ENCODE results near the gene C1orf21. TPM values are rescaled to one million over a fixed set of nuclear protein-coding genes. Genes with fewer than 3 reads are reported as not detected.

C1orf21 gene
- total RNA-seq, 1 experiment from 2014 or later = 15.0 TPM

GRCh38 chr1:184445997-184446396 is 59.2 kb downstream of the C1orf21 start:
- DNase-seq (ENCODE audit: low read depth) = no peak

GRCh38 chr1:184447651-184448185 is 60.9 kb downstream of the C1orf21 start:
- no peak for DNase-seq (ENCODE audit: low read depth)

- DNase-seq (ENCODE audit: low read depth) = no peak
These were observed 63.1 kb downstream of the C1orf21 start for GRCh38 chr1:184449916-184450315.

- no peak for DNase-seq (ENCODE audit: low read depth)
These were observed 69.0 kb downstream of the C1orf21 start for GRCh38 chr1:184455786-184456185.

- no peak for DNase-seq (ENCODE audit: low read depth)
These were observed 69.4 kb downstream of the C1orf21 start for GRCh38 chr1:184456189-184456588.

GRCh38 chr1:184457500-184457899 is 70.7 kb downstream of the C1orf21 start:
- no peak for DNase-seq (ENCODE audit: low read depth)

GRCh38 chr1:184461321-184461720 is 74.5 kb downstream of the C1orf21 start:
- no peak for DNase-seq (ENCODE audit: low read depth)

- no peak for DNase-seq (ENCODE audit: low read depth)
These were observed 75.3 kb downstream of the C1orf21 start for GRCh38 chr1:184462155-184462554.

GRCh38 chr1:184462990-184463389 is 76.2 kb downstream of the C1orf21 start:
- no peak for DNase-seq (ENCODE audit: low read depth)

GRCh38 chr1:184463680-184464079 is 76.9 kb downstream of the C1orf21 start:
- no peak for DNase-seq (ENCODE audit: low read depth)

GRCh38 chr1:184464757-184465156 is 77.9 kb downstream of the C1orf21 start:
- DNase-seq (ENCODE audit: low read depth) = no peak

- DNase-seq (ENCODE audit: low read depth) = no peak
These were observed 78.8 kb downstream of the C1orf21 start for GRCh38 chr1:184465489-184466146.

- no peak for DNase-seq (ENCODE audit: low read depth)
These were observed 80.5 kb downstream of the C1orf21 start for GRCh38 chr1:184467295-184467694.

- DNase-seq (ENCODE audit: low read depth) = no peak
These were observed 82.6 kb downstream of the C1orf21 start for GRCh38 chr1:184469396-184469795.

- no peak for DNase-seq (ENCODE audit: low read depth)
These were observed 84.9 kb downstream of the C1orf21 start for GRCh38 chr1:184471686-184472085.

GRCh38 chr1:184472136-184472535 is 85.3 kb downstream of the C1orf21 start:
- DNase-seq (ENCODE audit: low read depth) = no peak

- DNase-seq (ENCODE audit: low read depth) = no peak
These were observed 86.5 kb downstream of the C1orf21 start for GRCh38 chr1:184473176-184473966.

- DNase-seq (ENCODE audit: low read depth) = no peak
These were observed 89.4 kb downstream of the C1orf21 start for GRCh38 chr1:184476187-184476586.

GRCh38 chr1:184479435-184480167 is 92.8 kb downstream of the C1orf21 start:
- no peak for DNase-seq (ENCODE audit: low read depth)

GRCh38 chr1:184480736-184481135 is 93.9 kb downstream of the C1orf21 start:
- no peak for DNase-seq (ENCODE audit: low read depth)

GRCh38 chr1:184482136-184482535 is 95.3 kb downstream of the C1orf21 start:
- no peak for DNase-seq (ENCODE audit: low read depth)

- DNase-seq (ENCODE audit: low read depth) = no peak
These were observed 96.4 kb downstream of the C1orf21 start for GRCh38 chr1:184483101-184483683.

All from HT1080 (cell line).